HTR-8/SVneo (cell line): Measurements from ENCODE around the gene TCHP.
A peak's percentile ranks its signal among the peaks of the same experiment; 100 is the strongest.

ENCODE experiments used
- DNase-seq: peaks from one replicate; pipeline ENCODE4 v3.0.0; 2011; ENCODE audit warnings: low spot score, mixed read lengths; ENCODE audit not compliant: insufficient read length
- FAIRE-seq: peaks from 2 replicates; lab custom pipeline; 2011; peaks lifted over from hg19 to GRCh38; lab: Jason Lieb, UNC

The TCHP gene

GRCh38 chr12:109902891-109903418 is 2.9 kb downstream of the TCHP start:
- no peak for FAIRE-seq
- DNase-seq = no peak

- FAIRE-seq (no peak), DNase-seq (no peak)
Observed at GRCh38 chr12:109905301-109905700, 5.2 kb downstream of the TCHP start.

- FAIRE-seq (no peak), DNase-seq (no peak)
Observed at GRCh38 chr12:109910254-109910968, 10.3 kb downstream of the TCHP start.

- FAIRE-seq (no peak), DNase-seq (peak; percentile 23)
Observed at GRCh38 chr12:109910969-109911348, 10.9 kb downstream of the TCHP start.

GRCh38 chr12:109912855-109913321 is 12.8 kb downstream of the TCHP start:
- no peak for DNase-seq

GRCh38 chr12:109914461-109914860 is 14.4 kb downstream of the TCHP start:
- DNase-seq (no peak), FAIRE-seq (no peak)

More at GRCh38 chr12:109912855-109913321, 12.8 kb downstream of the TCHP start:
- FAIRE-seq = no peak

GRCh38 chr12:109915171-109916040 is 15.3 kb downstream of the TCHP start:
- FAIRE-seq (no peak), DNase-seq (no peak)

- no peak for DNase-seq
- no peak for FAIRE-seq
Observed at GRCh38 chr12:109916045-109916444, 16.0 kb downstream of the TCHP start.

GRCh38 chr12:109919456-109919855 is 19.4 kb downstream of the TCHP start:
- no peak for DNase-seq
- no peak for FAIRE-seq

GRCh38 chr12:109920261-109920780 is 20.2 kb downstream of the TCHP start:
- no peak for FAIRE-seq

GRCh38 chr12:109921982-109922381 is 21.9 kb downstream of the TCHP start:
- no peak for FAIRE-seq
- no peak for DNase-seq

More at GRCh38 chr12:109920261-109920780, 20.2 kb downstream of the TCHP start:
- DNase-seq = no peak

GRCh38 chr12:109923038-109923437 is 23.0 kb downstream of the TCHP start:
- FAIRE-seq (no peak), DNase-seq (no peak)

GRCh38 chr12:109923481-109924245 is 23.6 kb downstream of the TCHP start:
- FAIRE-seq = no peak

GRCh38 chr12:109925185-109925840 is 25.2 kb downstream of the TCHP start:
- FAIRE-seq = no peak
- DNase-seq = no peak

More at GRCh38 chr12:109923481-109924245, 23.6 kb downstream of the TCHP start:
- no peak for DNase-seq

GRCh38 chr12:109926016-109926415 is 25.9 kb downstream of the TCHP start:
- FAIRE-seq = no peak
- DNase-seq = no peak

- peak; percentile 42 for FAIRE-seq
- no peak for DNase-seq
Observed at GRCh38 chr12:109926488-109927210, 26.6 kb downstream of the TCHP start.

- DNase-seq (peak; percentile 56), FAIRE-seq (peak; percentile 44)
Observed at GRCh38 chr12:109927622-109928021, 27.5 kb downstream of the TCHP start.

GRCh38 chr12:109928058-109928656 is 28.1 kb downstream of the TCHP start:
- DNase-seq = no peak
- no peak for FAIRE-seq
